Epithelial cell of esophagus (primary cell): ENCODE results near the gene SPTB.

Experiments used
- DNase-seq: peaks from one replicate; pipeline ENCODE4 v3.0.0; 2010; ENCODE audit warnings: low read depth
- H3K4me3 ChIP-seq: 2 replicates; pipeline ENCODE4 v1.5.1; 2011; ENCODE audit warnings: mild to moderate bottlenecking, low read length, control low read depth
- CTCF ChIP-seq: IDR thresholded peaks from 2 replicates; pipeline ENCODE4 v1.5.1; 2011; ENCODE audit warnings: low read depth, mild to moderate bottlenecking, low read length, control low read depth, inconsistent platforms; ENCODE audit not compliant: insufficient read depth; ENCODE audit errors: missing control alignments

SPTB gene

DNA sequence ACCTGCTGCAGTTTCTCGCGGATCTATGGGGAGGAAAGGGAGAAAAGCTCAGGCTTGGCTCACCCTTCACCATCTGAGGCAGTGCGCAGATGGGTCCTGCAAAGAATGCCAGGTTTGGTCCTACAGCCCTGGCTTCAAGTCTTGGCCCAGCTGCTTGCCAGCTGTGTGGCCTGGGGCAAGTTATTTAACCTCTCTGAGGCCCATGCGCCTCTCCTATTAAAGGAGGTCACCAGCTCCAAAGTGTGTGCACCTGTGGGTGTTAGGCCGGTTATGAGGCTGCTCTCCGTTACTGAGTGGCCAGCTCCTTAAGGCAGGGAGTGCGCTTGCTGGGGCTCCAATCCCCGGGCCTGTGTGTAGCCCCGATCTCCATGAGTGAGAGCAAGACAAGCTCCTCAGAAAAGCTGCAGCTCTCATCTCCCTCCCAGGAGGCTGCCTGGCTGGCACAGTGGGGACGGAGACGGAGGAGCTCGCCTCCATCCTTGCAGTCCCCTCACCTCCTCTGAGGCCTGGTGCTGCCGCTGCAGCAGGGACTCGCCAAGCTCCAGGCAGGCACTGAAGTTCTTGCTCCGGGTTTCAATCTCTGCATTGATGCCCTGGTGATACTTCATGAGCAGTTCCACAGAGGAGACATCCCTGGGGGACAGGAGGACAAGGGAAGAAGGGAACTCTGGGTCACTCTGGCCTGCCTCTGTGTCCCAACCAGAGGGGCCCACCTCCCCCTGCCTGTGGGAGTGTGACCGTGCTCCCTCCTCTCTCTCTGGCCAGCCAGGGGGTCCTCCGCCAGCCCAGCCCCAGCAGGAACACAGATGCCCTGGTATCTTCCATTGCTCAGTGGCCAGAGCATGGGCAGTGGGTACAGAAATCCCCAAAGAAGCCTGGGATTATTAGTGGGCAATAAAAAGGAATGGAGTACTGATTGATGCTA is 110.3 kb downstream of the SPTB start:
- H3K4me3 ChIP-seq: no peak overlapping the region
- no peak for DNase-seq
- no peak for TF ChIP-seq CTCF

- no peak for DNase-seq
- no peak for TF ChIP-seq CTCF
- H3K4me3 ChIP-seq: no peak overlapping the region
Observed at GRCh38 chr14:64768401-64769095, 111.2 kb downstream of the SPTB start.

DNA sequence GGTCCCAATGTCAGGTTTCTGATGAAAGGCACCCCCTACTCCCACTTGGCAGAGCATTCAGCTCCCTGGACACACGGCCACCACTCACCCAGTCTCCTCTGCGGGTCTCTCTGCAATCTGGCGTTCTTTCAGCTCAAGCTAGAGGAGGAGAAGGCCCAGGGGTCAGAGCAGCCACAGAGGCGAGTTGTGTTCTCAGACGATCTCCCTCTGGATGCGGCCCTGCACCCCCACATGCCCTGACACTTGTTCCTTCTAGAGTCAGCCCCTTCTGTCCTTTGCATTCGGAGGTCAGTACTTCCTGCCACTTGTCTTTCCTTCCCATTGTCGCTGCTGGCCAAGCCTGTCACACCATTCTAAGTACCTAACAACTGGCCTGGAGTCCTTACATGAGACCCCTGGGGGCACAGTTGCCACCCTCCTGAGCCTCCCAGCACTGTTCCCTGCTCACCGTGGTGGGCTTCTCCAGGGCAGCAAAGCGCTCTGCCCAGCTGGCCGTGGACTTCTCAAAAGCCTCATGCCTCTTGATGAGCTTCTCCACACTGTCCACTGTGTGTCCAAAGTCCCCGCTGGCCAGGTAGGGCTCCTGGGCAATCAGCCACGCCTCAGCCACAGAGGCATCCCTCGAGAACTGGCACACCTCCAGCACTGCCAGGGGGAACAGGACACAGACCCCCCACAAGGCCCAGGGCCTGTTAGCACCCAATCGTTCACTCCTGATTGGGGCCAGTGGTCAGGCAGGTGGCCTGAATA is 112.3 kb downstream of the SPTB start:
- H3K4me3 ChIP-seq: no peak overlapping the region
- DNase-seq: no peak
- no peak for TF ChIP-seq CTCF

- no peak overlapping the region for H3K4me3 ChIP-seq
- DNase-seq: peak; percentile 82
- TF ChIP-seq CTCF: no peak
Observed at GRCh38 chr14:64766430-64767151, 113.1 kb downstream of the SPTB start.

- H3K4me3 ChIP-seq: no peak overlapping the region
- TF ChIP-seq CTCF: no peak
- DNase-seq: no peak
Observed at GRCh38 chr14:64765740-64766302, 113.9 kb downstream of the SPTB start.
